OCI-M2 (cell line): ENCODE results near the gene TESK2.
"Not testable (repeated sequence)": the region's sequence is repeated elsewhere in the genome, so short reads cannot be mapped to it uniquely, and the experiment has no call there.

Experiments used
- DNase-seq: peaks from one replicate; lab custom pipeline; 2025; ENCODE audit not compliant: unreplicated experiment; lab: John Stamatoyannopoulos, UW

Gene TESK2

GRCh38 chr1:45474194-45474593 is 16.8 kb downstream of the TESK2 start:
- not testable (repeated sequence) for DNase-seq

- no peak for DNase-seq
These were observed 17.7 kb downstream of the TESK2 start for GRCh38 chr1:45473302-45473701.

GRCh38 chr1:45470306-45470798 is 20.6 kb downstream of the TESK2 start:
- DNase-seq: no peak

GRCh38 chr1:45467353-45467752 is 23.6 kb downstream of the TESK2 start:
- not testable (repeated sequence) for DNase-seq

- no peak for DNase-seq
These were observed 25.7 kb downstream of the TESK2 start for GRCh38 chr1:45465277-45465676.

GRCh38 chr1:45458894-45459293 is 32.1 kb downstream of the TESK2 start:
- no peak for DNase-seq

- no peak for DNase-seq
These were observed 34.4 kb downstream of the TESK2 start for GRCh38 chr1:45456531-45456930.

GRCh38 chr1:45455162-45455561 is 35.8 kb downstream of the TESK2 start:
- DNase-seq: no peak

- DNase-seq: no peak
These were observed 36.5 kb downstream of the TESK2 start for GRCh38 chr1:45454464-45454863.

GRCh38 chr1:45452503-45452902 is 38.5 kb downstream of the TESK2 start:
- no peak for DNase-seq

GRCh38 chr1:45448357-45448756 is 42.6 kb downstream of the TESK2 start:
- DNase-seq: no peak

GRCh38 chr1:45446950-45447672 is 43.9 kb downstream of the TESK2 start:
- DNase-seq: no peak

- DNase-seq: no peak
These were observed 44.4 kb downstream of the TESK2 start for GRCh38 chr1:45446530-45446929.

- DNase-seq: no peak
These were observed 46.3 kb downstream of the TESK2 start for GRCh38 chr1:45444609-45445131.

GRCh38 chr1:45443580-45444446 is 47.1 kb downstream of the TESK2 start:
- no peak for DNase-seq

GRCh38 chr1:45442272-45442671 is 48.7 kb downstream of the TESK2 start:
- DNase-seq: no peak

GRCh38 chr1:45437323-45437722 is 53.6 kb downstream of the TESK2 start:
- no peak for DNase-seq

GRCh38 chr1:45430490-45430889 is 60.5 kb downstream of the TESK2 start:
- no peak for DNase-seq

- DNase-seq: no peak
These were observed 61.3 kb downstream of the TESK2 start for GRCh38 chr1:45429561-45430159.

- no peak for DNase-seq
These were observed 66.9 kb downstream of the TESK2 start for GRCh38 chr1:45423906-45424678.

- no peak for DNase-seq
These were observed 69.0 kb downstream of the TESK2 start for GRCh38 chr1:45421935-45422334.
